KOPT-K1 (cell line): Measurements from ENCODE around the gene PITPNC1.

Experiments
- H3K27ac ChIP-seq: fragments of 200-600 bp; sonication (generic); 2 replicates; pipeline ENCODE4 v1.5.1; 2016; ENCODE audit warnings: antibody characterized with exemption, mild to moderate bottlenecking, low read depth, low read length; ENCODE audit not compliant: poor library complexity, severe bottlenecking
- H3K36me3 ChIP-seq: fragments of 200-600 bp; sonication (generic); 2 replicates; pipeline ENCODE4 v1.5.1; 2017; ENCODE audit warnings: antibody characterized with exemption, mild to moderate bottlenecking, low read length, moderate library complexity; ENCODE audit not compliant: insufficient read depth
- H3K9me3 ChIP-seq: fragments of 200-600 bp; sonication (generic); 2 replicates; pipeline ENCODE4 v1.5.1; 2017; ENCODE audit warnings: antibody characterized with exemption, low read length, mild to moderate bottlenecking; ENCODE audit not compliant: insufficient read depth, poor library complexity, severe bottlenecking

PITPNC1 gene

DNA sequence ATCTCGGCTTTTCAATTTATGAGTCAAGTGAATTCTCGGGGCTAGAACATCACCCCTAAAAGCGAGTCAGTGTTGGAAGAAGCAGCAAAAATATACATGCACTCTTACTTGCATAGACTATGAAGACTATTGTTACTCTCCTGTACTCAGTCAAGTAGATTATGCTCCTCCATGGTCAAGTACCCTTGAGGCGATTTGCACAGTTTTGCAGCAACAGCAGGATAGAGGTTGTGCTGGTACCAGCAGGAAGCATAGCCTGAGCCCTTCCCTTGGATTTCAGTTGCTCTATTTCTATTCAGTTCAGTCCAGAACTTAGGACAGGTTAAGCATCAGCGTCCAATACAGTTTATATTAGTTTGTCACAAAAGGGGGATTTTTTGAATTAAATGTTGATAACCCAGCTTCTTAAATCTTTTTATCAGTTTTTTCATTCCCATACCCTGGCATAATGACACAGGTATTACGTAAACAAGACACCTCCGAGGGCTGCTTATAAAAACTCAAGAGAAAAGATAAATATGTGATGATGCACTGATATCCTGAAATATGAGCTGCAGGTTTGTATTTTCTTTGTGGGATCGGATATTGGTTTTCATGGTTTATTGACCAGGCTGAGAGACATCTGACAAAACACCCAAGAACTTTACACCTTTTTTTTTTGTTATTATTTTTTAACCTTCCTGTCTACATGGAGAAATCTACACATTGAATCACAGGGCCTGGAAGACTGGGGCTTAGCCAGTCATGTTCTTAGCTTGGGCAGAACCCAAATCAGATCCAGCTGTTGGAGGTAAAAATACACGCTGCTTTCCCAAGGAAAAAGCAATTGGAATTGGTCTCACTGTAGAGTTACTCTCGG is 144.1 kb downstream of the PITPNC1 start:
- Histone ChIP-seq H3K9me3 (no peaks in the 10 kb centered on the region), H3K27ac (no peak overlapping the region)

DNA sequence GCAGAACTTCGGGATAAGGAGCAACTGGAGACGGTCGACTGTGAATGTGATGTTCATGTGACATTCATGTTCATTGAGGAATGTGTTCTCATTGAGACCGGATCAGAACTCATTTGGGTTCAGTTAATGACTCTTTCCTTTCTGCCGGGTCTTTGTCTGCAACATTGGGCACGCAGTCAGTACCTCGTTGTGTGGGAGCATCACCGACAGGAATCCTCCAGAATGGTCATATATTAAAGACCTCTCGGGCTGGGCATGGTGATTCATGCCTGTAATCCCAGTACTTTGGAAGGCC is 144.6 kb downstream of the PITPNC1 start:
- Histone ChIP-seq H3K27ac (no peak overlapping the region), H3K9me3 (no peaks in the 10 kb centered on the region)

More for the DNA sequence above, 144.1 kb downstream of the PITPNC1 start:
- no peaks in the 10 kb centered on the region for H3K36me3 ChIP-seq

DNA sequence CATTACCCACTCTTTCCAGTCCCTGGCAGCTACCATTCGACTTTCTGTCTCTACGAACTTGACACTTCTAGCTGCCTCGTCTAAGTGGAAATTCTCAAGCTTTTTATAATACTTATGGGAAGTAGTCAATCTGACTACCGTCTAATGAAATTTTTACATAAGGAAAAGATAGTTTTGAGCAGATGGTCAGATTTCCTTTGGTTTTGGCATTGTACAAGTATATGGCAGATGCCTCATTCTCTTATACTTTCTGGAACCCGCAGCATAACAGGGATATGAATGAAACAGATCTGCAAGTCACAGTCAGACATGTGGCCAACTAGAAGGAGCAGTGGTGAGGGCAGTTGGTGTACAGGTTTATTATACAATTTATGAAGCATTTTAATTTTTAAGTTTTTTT is 146.0 kb downstream of the PITPNC1 start:
- H3K9me3 ChIP-seq, result no peaks in the 10 kb centered on the region
- no peak overlapping the region for H3K27ac ChIP-seq
- no peaks in the 10 kb centered on the region for H3K36me3 ChIP-seq

More for the DNA sequence above, 144.6 kb downstream of the PITPNC1 start:
- H3K36me3 ChIP-seq, result no peaks in the 10 kb centered on the region

DNA sequence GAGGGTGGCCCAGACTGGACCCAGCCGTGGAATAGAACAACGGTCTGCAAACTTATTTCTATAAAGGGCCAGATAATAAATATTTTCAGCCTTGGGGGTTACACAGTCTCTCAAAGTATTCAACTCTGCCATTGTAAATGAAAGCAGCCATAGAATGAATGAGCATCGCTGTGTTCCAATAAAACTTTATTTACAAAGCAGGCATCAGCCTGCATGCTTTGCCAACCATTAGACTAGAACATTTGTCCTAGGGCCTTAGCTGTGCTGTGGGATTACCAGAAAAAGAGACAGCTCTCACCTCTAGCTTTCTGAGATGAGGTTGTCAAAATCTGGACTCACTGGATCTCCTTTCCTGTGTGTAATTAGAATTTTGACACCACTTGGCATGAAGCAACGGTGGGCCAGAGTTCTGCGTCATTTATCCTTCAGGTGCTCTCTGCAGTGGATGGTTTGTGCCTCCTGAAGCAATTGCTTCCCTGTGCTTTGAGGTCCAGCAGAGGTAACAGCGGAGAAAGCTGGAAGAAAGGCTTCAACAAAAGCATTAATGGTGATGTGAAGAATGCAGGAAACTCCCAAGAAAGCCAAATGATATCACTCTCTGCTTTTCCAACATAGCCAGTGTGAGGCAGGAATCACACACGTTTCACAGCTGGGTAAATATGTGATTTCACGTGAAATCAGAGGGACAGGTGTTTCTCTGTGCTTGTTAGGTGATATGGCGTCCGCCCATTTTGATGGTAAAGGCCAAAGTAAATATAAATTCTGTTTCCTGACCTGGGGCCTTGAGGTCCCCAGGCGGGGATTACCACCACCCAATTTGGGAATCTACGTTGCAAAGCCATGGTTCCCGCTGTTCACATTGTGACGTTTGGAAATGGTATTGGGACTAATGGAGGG is 148.4 kb downstream of the PITPNC1 start:
- Histone ChIP-seq H3K9me3 (no peaks in the 10 kb centered on the region), H3K36me3 (no peaks in the 10 kb centered on the region), H3K27ac (no peak overlapping the region)

DNA sequence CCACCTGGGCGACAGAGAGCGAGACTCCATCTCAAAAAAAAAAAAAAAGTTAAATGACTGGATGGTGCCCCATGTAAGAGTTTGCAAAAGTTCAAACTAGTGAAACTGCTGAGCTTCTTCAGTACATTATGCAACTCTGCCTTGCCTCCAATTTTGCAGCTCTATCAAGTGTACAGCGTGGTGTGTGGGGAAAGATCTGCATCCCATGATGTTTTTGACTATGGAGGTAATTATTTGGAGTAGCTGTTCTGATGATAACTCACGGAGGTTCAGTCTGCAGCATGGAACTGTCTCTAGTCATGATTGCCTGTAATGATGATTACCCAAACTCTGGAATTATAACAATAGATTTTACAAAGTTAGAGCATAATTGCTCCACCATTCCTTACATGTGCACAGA is 149.6 kb downstream of the PITPNC1 start:
- no peak overlapping the region for H3K27ac ChIP-seq
- H3K9me3 ChIP-seq, result no peaks in the 10 kb centered on the region
- H3K36me3 ChIP-seq, result no peaks in the 10 kb centered on the region

DNA sequence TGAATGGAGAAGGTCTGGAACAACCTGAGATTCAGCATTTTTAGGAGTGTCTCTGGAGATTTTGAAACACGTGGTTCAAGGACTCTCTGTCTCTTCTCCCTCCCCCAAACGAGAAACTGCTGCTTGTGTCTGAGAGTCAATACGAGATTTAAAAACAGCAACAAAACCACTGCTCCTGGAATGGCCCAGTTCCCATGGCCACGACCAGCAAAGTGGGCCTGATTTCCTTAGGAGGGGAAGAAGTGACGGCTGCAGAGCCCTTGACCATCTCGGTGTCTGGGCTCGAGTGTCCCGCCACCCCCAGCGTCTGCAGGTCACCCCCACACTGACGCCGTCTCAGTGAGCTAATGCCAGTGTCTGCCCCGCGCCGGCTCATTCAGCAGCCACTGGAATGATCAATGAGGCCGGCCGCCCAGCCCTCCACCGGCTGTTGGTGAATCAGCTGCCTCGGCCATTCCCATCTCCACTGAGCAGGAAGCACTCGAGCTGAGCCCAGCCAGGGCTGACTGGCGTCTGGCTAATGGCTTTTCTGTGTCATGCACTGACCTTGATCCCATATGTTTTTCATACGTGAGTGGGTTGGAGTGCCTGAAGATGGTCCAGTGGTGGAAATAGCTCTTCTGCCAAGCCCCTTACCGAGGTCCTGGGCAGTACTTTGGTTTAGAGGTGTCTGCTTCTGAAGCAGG is 151.8 kb downstream of the PITPNC1 start:
- H3K9me3 ChIP-seq, result no peaks in the 10 kb centered on the region
- H3K36me3 ChIP-seq, result peaks cover under 1% of the 10 kb centered on the region; the same call in 1 of the 2 replicates
- no peak overlapping the region for H3K27ac ChIP-seq

DNA sequence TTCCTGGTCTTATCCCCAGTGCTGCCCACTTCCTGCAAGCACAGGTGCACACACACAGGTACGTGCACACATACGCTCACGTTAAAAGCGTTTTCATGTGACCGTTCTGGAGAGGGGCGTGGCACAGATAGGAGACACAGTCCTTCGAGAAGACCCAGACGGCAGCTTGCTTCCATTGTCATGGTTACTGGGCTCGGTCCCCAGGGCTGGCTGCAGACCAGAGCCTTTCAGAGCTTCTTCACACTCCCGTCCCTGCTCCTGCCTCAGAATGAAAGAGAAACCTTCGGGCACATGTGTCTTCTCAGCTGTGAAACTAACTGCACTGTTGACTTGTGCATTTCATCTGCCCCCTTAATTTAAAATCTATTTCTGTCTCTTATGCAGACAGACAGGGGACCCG is 154.2 kb downstream of the PITPNC1 start:
- peaks cover 5% of the 10 kb centered on the region for H3K36me3 ChIP-seq
- no peak overlapping the region for H3K27ac ChIP-seq
- H3K9me3 ChIP-seq, result no peaks in the 10 kb centered on the region

DNA sequence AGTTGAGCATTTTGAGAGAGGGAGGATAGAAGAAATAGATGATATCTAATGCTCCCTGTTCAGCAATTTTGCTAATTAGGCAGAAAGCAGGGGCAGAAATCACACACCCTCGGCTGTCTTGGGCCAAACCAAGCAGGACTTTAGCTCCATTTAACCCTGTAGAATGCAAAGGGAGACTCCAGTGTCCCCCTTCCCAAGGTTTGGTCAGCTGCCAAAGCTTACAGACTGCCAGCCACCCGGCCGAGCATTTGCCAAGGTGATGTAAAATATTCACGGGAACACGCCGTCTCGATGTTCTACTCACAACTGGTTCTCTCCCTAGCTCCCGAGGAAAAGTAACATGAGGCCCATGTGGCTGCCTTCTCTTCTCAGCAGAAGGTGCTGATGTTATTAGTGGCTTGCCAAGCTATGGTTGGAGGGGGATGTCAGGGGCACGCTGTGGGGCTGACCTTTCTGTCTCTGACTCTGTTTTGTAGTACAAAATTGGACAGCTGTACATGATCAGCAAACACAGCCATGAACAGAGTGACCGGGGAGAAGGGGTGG is 155.3 kb downstream of the PITPNC1 start:
- Histone ChIP-seq H3K36me3 (peaks cover 5% of the 10 kb centered on the region), H3K27ac (no peak overlapping the region), H3K9me3 (no peaks in the 10 kb centered on the region)

DNA sequence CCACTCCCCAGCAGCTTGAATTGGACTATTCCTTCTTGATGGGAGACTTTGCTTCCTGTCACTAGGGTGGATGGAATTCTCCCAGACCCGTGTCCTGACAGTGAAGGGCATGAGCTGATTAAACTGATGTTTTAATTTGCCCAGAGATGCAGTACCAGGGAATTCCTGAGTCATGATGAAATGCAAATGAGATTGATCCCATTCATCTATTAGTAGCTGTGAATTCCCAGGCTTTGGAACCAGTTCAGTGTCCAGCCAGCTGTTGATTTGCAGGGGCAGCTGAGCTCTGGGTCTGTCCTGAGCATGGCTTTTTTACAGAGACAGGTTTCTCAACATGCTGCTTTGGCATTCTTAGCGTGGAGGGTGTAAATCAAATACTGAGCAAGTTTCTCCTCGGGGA is 157.9 kb downstream of the PITPNC1 start:
- Histone ChIP-seq H3K27ac (no peak overlapping the region), H3K36me3 (peaks cover 5% of the 10 kb centered on the region), H3K9me3 (no peaks in the 10 kb centered on the region)

DNA sequence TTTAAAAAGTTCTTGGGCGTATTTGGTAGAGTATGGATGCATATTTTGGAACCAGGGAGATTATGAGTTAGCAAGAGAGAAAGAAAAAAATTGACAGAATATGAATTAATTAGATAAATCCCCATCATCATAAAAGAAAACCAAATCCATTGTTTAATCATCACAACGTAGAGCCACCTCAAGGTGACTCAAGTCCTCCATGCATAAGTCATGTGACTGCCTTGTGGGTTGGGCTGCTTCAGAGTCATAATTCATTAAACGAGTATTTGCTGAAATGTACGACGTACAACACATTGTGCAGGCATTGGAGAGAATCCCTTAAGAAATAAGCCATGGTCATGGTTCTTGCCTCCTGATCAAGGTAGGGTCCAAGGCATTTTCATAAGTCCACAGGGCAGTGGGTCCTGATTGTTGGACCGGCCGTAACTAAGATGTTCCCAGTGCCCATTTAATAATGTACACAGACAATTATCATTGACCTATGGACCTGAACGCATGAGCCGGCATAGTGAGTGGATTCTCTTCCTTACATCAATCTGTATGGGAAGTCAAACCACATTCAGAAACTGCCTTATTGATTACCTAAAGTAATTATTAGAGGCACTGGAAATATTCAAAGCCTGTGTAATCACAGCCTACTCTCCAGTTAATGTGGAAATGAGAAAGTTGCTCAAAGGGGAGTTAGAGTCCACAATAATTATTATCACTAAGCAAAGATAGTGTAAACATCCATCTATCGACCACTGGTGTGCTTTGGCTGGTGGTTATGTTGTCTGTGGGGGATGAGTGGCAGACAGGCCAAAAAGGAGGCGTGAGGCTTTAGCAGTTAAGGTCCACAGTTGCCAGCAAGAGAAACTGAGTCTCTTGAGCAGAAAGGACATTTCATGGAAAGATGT is 165.4 kb downstream of the PITPNC1 start:
- Histone ChIP-seq H3K36me3 (no peaks in the 10 kb centered on the region), H3K27ac (no peak overlapping the region), H3K9me3 (no peaks in the 10 kb centered on the region)

DNA sequence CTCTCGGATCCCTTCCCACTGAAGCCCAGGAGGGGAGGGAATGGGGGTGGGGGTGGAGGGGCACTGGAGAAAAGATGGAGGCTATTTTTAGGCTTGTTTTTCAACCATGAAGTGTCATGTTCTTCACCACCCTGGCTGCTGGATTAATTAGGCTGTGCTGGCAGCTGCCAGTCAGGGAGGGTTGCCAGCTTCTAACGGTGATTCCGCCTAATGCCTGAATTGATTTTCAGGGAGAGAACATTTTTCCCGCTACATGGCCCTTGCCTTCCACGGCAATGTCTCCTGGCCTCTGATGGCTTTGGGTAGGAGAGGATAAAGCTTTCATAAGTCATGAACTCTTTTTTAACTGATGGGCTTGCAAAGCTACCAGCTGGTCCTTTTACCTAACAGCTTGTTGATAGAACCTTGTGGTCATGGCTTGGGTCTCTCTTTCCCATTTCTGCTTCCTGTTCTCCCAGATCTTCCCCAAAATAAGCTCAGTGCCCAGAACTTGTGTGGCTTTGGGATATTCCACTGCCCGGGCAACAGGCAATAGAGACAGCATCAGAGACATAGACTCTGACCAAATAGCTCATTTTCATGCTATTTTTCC is 167.4 kb downstream of the PITPNC1 start:
- H3K36me3 ChIP-seq, result no peaks in the 10 kb centered on the region
- H3K9me3 ChIP-seq, result no peaks in the 10 kb centered on the region
- no peak overlapping the region for H3K27ac ChIP-seq

DNA sequence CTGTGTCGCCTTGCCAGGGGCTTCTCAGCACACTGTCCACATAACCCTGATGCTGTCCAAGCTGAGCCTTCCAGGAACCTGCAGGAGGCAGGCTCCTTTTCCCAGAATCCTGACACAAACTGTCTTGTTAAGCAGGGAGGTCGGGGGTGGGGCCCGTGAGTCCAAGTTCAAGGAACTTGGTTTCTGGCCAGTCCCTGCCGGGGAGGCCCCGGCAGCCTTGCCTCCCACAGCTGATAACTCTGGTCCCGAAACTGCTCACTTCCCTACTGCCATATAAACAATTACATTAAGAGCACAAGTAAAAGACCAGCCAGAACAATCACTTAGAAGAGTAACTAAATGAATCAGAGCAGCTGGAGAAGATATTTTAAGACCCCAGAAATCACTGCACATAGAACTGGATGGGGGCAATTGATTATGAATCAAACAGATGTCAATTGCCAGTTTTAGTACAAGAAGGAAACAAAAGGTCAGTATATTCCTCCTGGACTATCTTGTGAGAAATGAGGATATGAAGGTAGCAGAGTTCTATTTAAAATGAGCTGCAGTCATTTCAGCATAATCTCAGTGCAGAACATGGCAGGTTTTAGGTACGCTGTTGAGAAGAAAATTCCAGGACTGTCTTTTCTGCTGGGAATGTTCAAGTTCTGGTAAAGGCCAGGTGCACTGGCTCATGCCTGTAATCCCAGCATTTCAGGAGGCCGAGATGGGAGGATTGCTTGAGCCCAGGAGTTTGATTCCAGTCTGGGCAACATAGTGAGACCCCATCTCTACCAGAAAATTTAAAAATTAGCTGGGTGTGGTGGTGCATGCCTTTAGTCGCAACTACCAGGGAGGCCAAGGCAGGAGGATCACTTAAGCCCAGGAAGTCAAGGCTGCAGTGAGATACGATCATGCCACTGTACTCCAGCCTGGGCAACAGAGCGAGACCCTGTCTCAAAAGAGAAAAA is 169.8 kb downstream of the PITPNC1 start:
- no peaks in the 10 kb centered on the region for H3K9me3 ChIP-seq
- H3K36me3 ChIP-seq, result no peaks in the 10 kb centered on the region
- H3K27ac ChIP-seq, result no peak overlapping the region

DNA sequence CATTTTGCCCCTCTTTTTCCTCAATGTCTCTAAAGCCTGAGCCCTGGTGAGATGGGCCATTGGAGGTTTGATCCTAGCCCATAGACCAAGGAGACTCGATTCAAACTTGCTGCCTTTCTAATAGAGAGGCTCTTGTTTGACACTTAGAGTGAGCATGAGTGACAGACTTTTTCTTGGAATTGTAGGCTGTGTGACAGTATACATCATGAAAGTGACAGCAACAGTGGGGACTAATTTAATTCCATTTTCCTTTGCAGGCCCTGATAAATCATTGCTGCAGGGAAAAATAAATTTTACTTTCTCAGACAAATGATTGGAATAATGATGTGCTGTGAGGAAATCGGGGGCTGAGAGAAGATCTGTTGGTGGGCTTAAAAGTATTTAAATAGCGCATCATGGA is 171.6 kb downstream of the PITPNC1 start:
- H3K9me3 ChIP-seq, result no peaks in the 10 kb centered on the region
- H3K36me3 ChIP-seq, result no peaks in the 10 kb centered on the region
- H3K27ac ChIP-seq, result no peak overlapping the region
